HepG2 (cell line): ENCODE data around the gene HIC1. TPM values are rescaled to one million over a fixed set of nuclear protein-coding genes. Genes with fewer than 3 reads are reported as not detected.

Source experiments
- CEBPB ChIP-seq: IDR thresholded peaks from 2 replicates; pipeline ENCODE4 v1.6.1; 2011; ENCODE audit warnings: low read depth, low read length, improper control_type of control experiment, borderline replicate concordance
- IRX3 ChIP-seq: sonication (generic); formaldehyde crosslinking; IDR thresholded peaks from 2 replicates; pipeline ENCODE4 v1.8.1; 2023; ENCODE audit warnings: mild to moderate bottlenecking, low read depth, missing genetic modification reagents, borderline replicate concordance
- PHB2 ChIP-seq: fragments of 450-650 bp; IDR thresholded peaks from 2 replicates; pipeline ENCODE4 v1.6.1; 2018; ENCODE audit not compliant: partially characterized antibody
- PPARG ChIP-seq: conservative IDR thresholded peaks from 2 replicates; pipeline ENCODE4 v1.6.1; 2016; ENCODE audit warnings: missing biosample characterization, missing genetic modification reagents
- SCMH1 ChIP-seq: sonication (generic); formaldehyde crosslinking; IDR thresholded peaks from 2 replicates; pipeline ENCODE4 v1.9.0; 2021; ENCODE audit warnings: missing genetic modification reagents, mild to moderate bottlenecking, borderline replicate concordance
- TBX3 ChIP-seq: fragments of 450-650 bp; IDR thresholded peaks from 2 replicates; pipeline ENCODE4 v1.6.1; 2017; ENCODE audit warnings: antibody characterized with exemption, mild to moderate bottlenecking, inconsistent platforms, borderline replicate concordance
- ZFP62 ChIP-seq: sonication (generic); formaldehyde crosslinking; IDR thresholded peaks from 2 replicates; pipeline ENCODE4 v1.4.0; 2020; ENCODE audit warnings: missing genetic modification reagents
- ZMYM4 ChIP-seq: sonication (generic); formaldehyde crosslinking; IDR thresholded peaks from 2 replicates; pipeline ENCODE4 v1.8.1; 2023; ENCODE audit warnings: mild to moderate bottlenecking, missing genetic modification reagents
- ZNF282 ChIP-seq: fragments of 450-650 bp; IDR thresholded peaks from 2 replicates; pipeline ENCODE4 v1.6.1; 2018; ENCODE audit not compliant: partially characterized antibody
- ZNF446 ChIP-seq: sonication (generic); formaldehyde crosslinking; IDR thresholded peaks from 2 replicates; pipeline ENCODE4 v1.5.0; 2020; ENCODE audit warnings: mild to moderate bottlenecking, missing genetic modification reagents
- ZNF761 ChIP-seq: sonication (generic); formaldehyde crosslinking; conservative IDR thresholded peaks from 2 replicates; pipeline ENCODE4 v1.4.0; 2020; ENCODE audit warnings: mild to moderate bottlenecking, missing genetic modification reagents
- polyA plus RNA-seq, 8 experiments: library from polyadenylated mRNA; depleted of rRNA in 3 of 8; stranded (reverse) in 7 of 8; unstranded in 1 of 8; fragments of >200 nt; fragmentation: Illumina TruSeq in 4 of 8; extraction: Trizol in 4 of 8; gene quantifications; 2 replicates each; pipeline versions ENCODE4 v1.2.1 to v1.2.3, GENCODE V29; 2011 to 2016; ENCODE audit warnings: low read depth in 4 of 8, missing spikeins in 1 of 8, mixed read lengths in 1 of 8; ENCODE audit not compliant: insufficient read depth in 1 of 8
- total RNA-seq, 5 experiments: library from RNA; depleted of rRNA; stranded (reverse); fragments of >200 nt; fragmentation: Illumina TruSeq; extraction: Trizol; gene quantifications; 2 replicates each; pipeline ENCODE4 v1.2.3, GENCODE V29; 2016; ENCODE audit warnings: low read depth in 1 of 5
- TF ChIP-seq, protein P1 (sequence below): sonication (generic); formaldehyde crosslinking; IDR thresholded peaks from 2 replicates; pipeline ENCODE4 v1.4.0; 2020; ENCODE audit warnings: mild to moderate bottlenecking, missing genetic modification reagents
- TF ChIP-seq, protein P2 (sequence below), 2 experiments: sonication (generic) in 1 of 2; formaldehyde crosslinking in 1 of 2; IDR thresholded peaks; 2 replicates each; pipeline versions ENCODE4 v1.4.0 to v1.6.1; 2018 to 2020; ENCODE audit warnings: missing genetic modification reagents in 2 of 2, borderline replicate concordance in 1 of 2, low read depth in 1 of 2, mild to moderate bottlenecking in 1 of 2, missing biosample characterization in 1 of 2

The HIC1 gene
- total and polyA plus RNA-seq, 2 of the 13 experiments (the other 11 are each of a cell fraction or from before 2014, with no cell fraction given), result 0.04 to 0.31 TPM

DNA sequence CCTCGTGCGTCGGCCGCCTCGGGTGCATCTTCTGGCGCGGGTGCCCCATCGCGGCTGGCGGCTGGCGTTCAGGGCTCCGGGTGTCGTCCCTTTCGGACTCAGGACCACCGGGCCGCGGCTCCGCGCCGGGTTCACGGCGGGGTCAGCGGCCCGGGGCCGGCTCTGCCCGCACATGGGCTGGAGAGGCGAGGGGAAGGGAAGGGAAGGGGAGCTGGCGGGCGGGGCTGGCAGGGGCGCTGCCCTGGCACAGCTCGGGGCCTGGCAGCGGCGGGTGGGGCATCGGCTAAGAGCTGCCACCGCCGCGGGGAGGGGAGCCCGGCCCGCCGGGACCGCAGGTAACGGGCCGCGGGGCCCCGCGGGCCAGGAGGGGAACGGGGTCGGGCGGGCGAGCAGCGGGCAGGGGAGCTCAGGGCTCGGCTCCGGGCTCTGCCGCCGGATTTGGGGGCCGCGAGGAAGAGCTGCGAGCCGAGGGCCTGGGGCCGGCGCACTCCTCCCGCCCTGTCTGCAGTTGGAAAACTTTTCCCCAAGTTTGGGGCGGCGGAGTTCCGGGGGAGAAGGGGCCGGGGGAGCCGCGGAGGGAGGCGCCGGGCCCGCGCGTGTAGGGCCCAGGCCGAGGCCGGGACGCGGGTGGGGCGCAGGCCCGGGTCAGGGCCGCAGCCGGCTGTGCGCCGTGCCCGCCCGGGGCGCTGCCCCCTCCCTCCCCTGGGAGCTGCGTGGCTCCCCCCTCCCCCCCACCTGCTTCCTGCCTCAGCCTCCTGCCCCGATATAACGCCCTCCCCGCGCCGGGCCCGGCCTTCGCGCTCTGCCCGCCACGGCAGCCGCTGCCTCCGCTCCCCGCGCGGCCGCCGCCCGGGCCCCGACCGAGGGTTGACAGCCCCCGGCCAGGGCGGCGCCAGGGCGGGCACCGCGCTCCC lies 646 bp downstream of the HIC1 start (continued):
- TF ChIP-seq CEBPB, result no peak
- TF ChIP-seq, protein P1, sequence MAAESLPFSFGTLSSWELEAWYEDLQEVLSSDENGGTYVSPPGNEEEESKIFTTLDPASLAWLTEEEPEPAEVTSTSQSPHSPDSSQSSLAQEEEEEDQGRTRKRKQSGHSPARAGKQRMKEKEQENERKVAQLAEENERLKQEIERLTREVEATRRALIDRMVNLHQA, result no peak
- TF ChIP-seq PPARG (CRISPR knock-in tag), result no peak
- TF ChIP-seq ZNF282, result no peak
- TF ChIP-seq, protein P2, sequence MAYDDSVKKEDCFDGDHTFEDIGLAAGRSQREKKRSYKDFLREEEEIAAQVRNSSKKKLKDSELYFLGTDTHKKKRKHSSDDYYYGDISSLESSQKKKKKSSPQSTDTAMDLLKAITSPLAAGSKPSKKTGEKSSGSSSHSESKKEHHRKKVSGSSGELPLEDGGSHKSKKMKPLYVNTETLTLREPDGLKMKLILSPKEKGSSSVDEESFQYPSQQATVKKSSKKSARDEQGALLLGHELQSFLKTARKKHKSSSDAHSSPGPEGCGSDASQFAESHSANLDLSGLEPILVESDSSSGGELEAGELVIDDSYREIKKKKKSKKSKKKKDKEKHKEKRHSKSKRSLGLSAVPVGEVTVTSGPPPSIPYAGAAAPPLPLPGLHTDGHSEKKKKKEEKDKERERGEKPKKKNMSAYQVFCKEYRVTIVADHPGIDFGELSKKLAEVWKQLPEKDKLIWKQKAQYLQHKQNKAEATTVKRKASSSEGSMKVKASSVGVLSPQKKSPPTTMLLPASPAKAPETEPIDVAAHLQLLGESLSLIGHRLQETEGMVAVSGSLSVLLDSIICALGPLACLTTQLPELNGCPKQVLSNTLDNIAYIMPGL (CRISPR knock-in tag; IDR thresholded peaks at IDR 0.05; ENCODE audit: borderline replicate concordance in 1 of 2, low read depth in 1 of 2), result no peak
- no peak for TF ChIP-seq PHB2
- TF ChIP-seq ZMYM4 (CRISPR knock-in tag), result no peak
- TF ChIP-seq SCMH1 (CRISPR knock-in tag), result no peak
- TF ChIP-seq ZNF761, result no peak
- no peak for TF ChIP-seq TBX3
- peak; percentile 23; the same call in 1 of the 2 replicates for TF ChIP-seq ZNF446 (CRISPR knock-in tag)
- no peak for TF ChIP-seq IRX3 (CRISPR knock-in tag)
- no peak for TF ChIP-seq ZFP62
